ENCODE measurements around the gene ELK4.

The ELK4 gene

GRCh38 chr1:205561501-205562203, 70.2 kb downstream of the ELK4 start:
- no peak for DNase-seq (ENCODE audit: low spot score)

All from Ammon's horn (tissue), 1 donor.